RPMI8226 (cell line): ENCODE results near the gene SEZ6.
A peak's percentile ranks its signal among the peaks of the same experiment; 100 is the strongest.

ENCODE experiments used
- DNase-seq: peaks from one replicate; pipeline ENCODE4 v3.0.0-alpha.2; 2015

The SEZ6 gene

GRCh38 chr17:29000973-29001372 is 4.9 kb downstream of the SEZ6 start:
- DNase-seq = no peak

- no peak for DNase-seq
Observed at GRCh38 chr17:28999206-28999605, 6.6 kb downstream of the SEZ6 start.

- no peak for DNase-seq
Observed at GRCh38 chr17:28997806-28998205, 8.0 kb downstream of the SEZ6 start.

- DNase-seq = no peak
Observed at GRCh38 chr17:28996554-28997096, 9.2 kb downstream of the SEZ6 start.

GRCh38 chr17:28993645-28994426 is 12.0 kb downstream of the SEZ6 start:
- DNase-seq = no peak

- DNase-seq = no peak
Observed at GRCh38 chr17:28992625-28993600, 12.9 kb downstream of the SEZ6 start.

GRCh38 chr17:28992185-28992584 is 13.6 kb downstream of the SEZ6 start:
- no peak for DNase-seq

GRCh38 chr17:28991779-28992178 is 14.1 kb downstream of the SEZ6 start:
- DNase-seq = no peak

- no peak for DNase-seq
Observed at GRCh38 chr17:28989028-28989427, 16.8 kb downstream of the SEZ6 start.

- DNase-seq = no peak
Observed at GRCh38 chr17:28988475-28988874, 17.4 kb downstream of the SEZ6 start.

- DNase-seq = no peak
Observed at GRCh38 chr17:28986714-28987655, 18.8 kb downstream of the SEZ6 start.

- no peak for DNase-seq
Observed at GRCh38 chr17:28985950-28986713, 19.7 kb downstream of the SEZ6 start.

GRCh38 chr17:28983286-28984230 is 22.3 kb downstream of the SEZ6 start:
- no peak for DNase-seq

- DNase-seq = peak; percentile 18
Observed at GRCh38 chr17:28982131-28982793, 23.6 kb downstream of the SEZ6 start.

GRCh38 chr17:28978356-28978964 is 27.4 kb downstream of the SEZ6 start:
- DNase-seq = no peak

GRCh38 chr17:28977659-28978355 is 28.0 kb downstream of the SEZ6 start:
- no peak for DNase-seq

- DNase-seq = no peak
Observed at GRCh38 chr17:28975646-28976045, 30.2 kb downstream of the SEZ6 start.

GRCh38 chr17:28975031-28975430 is 30.8 kb downstream of the SEZ6 start:
- DNase-seq = no peak

- no peak for DNase-seq
Observed at GRCh38 chr17:28974451-28974850, 31.4 kb downstream of the SEZ6 start.
